ENCODE results near the gene PIN1.

The PIN1 gene

GRCh38 chr19:9793071-9793591 lies 42.0 kb upstream of the PIN1 start:
- Histone ChIP-seq H3K27me3 (ENCODE audit: insufficient read depth, low read length) (no peaks in the 10 kb centered on the region), H3K9me3 (ENCODE audit: insufficient read depth, low read depth, low read length) (no peaks in the 10 kb centered on the region), H3K4me1 (ENCODE audit: insufficient read depth, low read length) (0 out of 2 replicates have a peak, but pooled peaks cover 4% of the 10 kb centered on the region), H3K9ac (ENCODE audit: low read depth, low read length) (peak overlapping the region; percentile 82), H3K36me3 (ENCODE audit: insufficient read depth, low read length) (no peaks in the 10 kb centered on the region), H3K27ac (ENCODE audit: low read depth, low read length) (peak overlapping the region; percentile 87), H3K4me3 (ENCODE audit: low read length) (peak overlapping the region; percentile 69)
- 22% methylated on average over 36 of the region's 36 CpGs for WGBS

- Histone ChIP-seq H3K4me3 (ENCODE audit: low read length) (no peak overlapping the region), H3K36me3 (ENCODE audit: insufficient read depth, low read length) (no peaks in the 10 kb centered on the region), H3K27ac (ENCODE audit: low read depth, low read length) (no peak overlapping the region), H3K9ac (ENCODE audit: low read depth, low read length) (no peak overlapping the region), H3K27me3 (ENCODE audit: insufficient read depth, low read length) (no peaks in the 10 kb centered on the region), H3K4me1 (ENCODE audit: insufficient read depth, low read length) (no peaks in the 10 kb centered on the region), H3K9me3 (ENCODE audit: insufficient read depth, low read depth, low read length) (no peaks in the 10 kb centered on the region)
- 54% methylated on average over 6 of the region's 6 CpGs for WGBS
Measured at GRCh38 chr19:9796113-9796773, 38.9 kb upstream of the PIN1 start.

GRCh38 chr19:9797871-9798270 lies 37.2 kb upstream of the PIN1 start:
- H3K36me3 ChIP-seq (ENCODE audit: insufficient read depth, low read length), result no peaks in the 10 kb centered on the region
- no peaks in the 10 kb centered on the region for H3K9me3 ChIP-seq (ENCODE audit: insufficient read depth, low read depth, low read length)
- H3K4me3 ChIP-seq (ENCODE audit: low read length), result no peak overlapping the region
- WGBS, result 93% methylated on average over 5 of the region's 5 CpGs
- no peak overlapping the region for H3K27ac ChIP-seq (ENCODE audit: low read depth, low read length)
- H3K4me1 ChIP-seq (ENCODE audit: insufficient read depth, low read length), result no peaks in the 10 kb centered on the region
- H3K27me3 ChIP-seq (ENCODE audit: insufficient read depth, low read length), result no peaks in the 10 kb centered on the region
- no peak overlapping the region for H3K9ac ChIP-seq (ENCODE audit: low read depth, low read length)

GRCh38 chr19:9799162-9799561 lies 36.0 kb upstream of the PIN1 start:
- Histone ChIP-seq H3K27ac (ENCODE audit: low read depth, low read length) (no peak overlapping the region), H3K9ac (ENCODE audit: low read depth, low read length) (no peak overlapping the region), H3K4me1 (ENCODE audit: insufficient read depth, low read length) (no peaks in the 10 kb centered on the region), H3K27me3 (ENCODE audit: insufficient read depth, low read length) (no peaks in the 10 kb centered on the region), H3K36me3 (ENCODE audit: insufficient read depth, low read length) (no peaks in the 10 kb centered on the region), H3K9me3 (ENCODE audit: insufficient read depth, low read depth, low read length) (no peaks in the 10 kb centered on the region), H3K4me3 (ENCODE audit: low read length) (no peak overlapping the region)

- H3K4me3 ChIP-seq (ENCODE audit: low read length), result no peak overlapping the region
- H3K9me3 ChIP-seq (ENCODE audit: insufficient read depth, low read depth, low read length), result no peaks in the 10 kb centered on the region
- no peak overlapping the region for H3K9ac ChIP-seq (ENCODE audit: low read depth, low read length)
- 0 out of 2 replicates have a peak, but pooled peaks cover 3% of the 10 kb centered on the region for H3K36me3 ChIP-seq (ENCODE audit: insufficient read depth, low read length)
- H3K27ac ChIP-seq (ENCODE audit: low read depth, low read length), result no peak overlapping the region
- 89% methylated on average over 10 of the region's 10 CpGs for WGBS
- H3K4me1 ChIP-seq (ENCODE audit: insufficient read depth, low read length), result no peaks in the 10 kb centered on the region
- no peaks in the 10 kb centered on the region for H3K27me3 ChIP-seq (ENCODE audit: insufficient read depth, low read length)
Measured at GRCh38 chr19:9801976-9802375, 33.1 kb upstream of the PIN1 start.

GRCh38 chr19:9806803-9807202 lies 28.3 kb upstream of the PIN1 start:
- peaks cover 31% of the 10 kb centered on the region for H3K36me3 ChIP-seq (ENCODE audit: insufficient read depth, low read length)
- no peak overlapping the region for H3K9ac ChIP-seq (ENCODE audit: low read depth, low read length)
- no peaks in the 10 kb centered on the region for H3K27me3 ChIP-seq (ENCODE audit: insufficient read depth, low read length)
- no peak overlapping the region for H3K4me3 ChIP-seq (ENCODE audit: low read length)
- WGBS, result 96% methylated on average over 3 of the region's 3 CpGs
- no peaks in the 10 kb centered on the region for H3K9me3 ChIP-seq (ENCODE audit: insufficient read depth, low read depth, low read length)
- no peaks in the 10 kb centered on the region for H3K4me1 ChIP-seq (ENCODE audit: insufficient read depth, low read length)
- H3K27ac ChIP-seq (ENCODE audit: low read depth, low read length), result no peak overlapping the region

- no peaks in the 10 kb centered on the region for H3K9me3 ChIP-seq (ENCODE audit: insufficient read depth, low read depth, low read length)
- H3K27me3 ChIP-seq (ENCODE audit: insufficient read depth, low read length), result no peaks in the 10 kb centered on the region
- WGBS, result 96% methylated on average over 11 of the region's 11 CpGs
- H3K4me3 ChIP-seq (ENCODE audit: low read length), result no peak overlapping the region
- peaks cover 34% of the 10 kb centered on the region for H3K36me3 ChIP-seq (ENCODE audit: insufficient read depth, low read length)
- H3K4me1 ChIP-seq (ENCODE audit: insufficient read depth, low read length), result no peaks in the 10 kb centered on the region
- no peak overlapping the region for H3K27ac ChIP-seq (ENCODE audit: low read depth, low read length)
- no peak overlapping the region for H3K9ac ChIP-seq (ENCODE audit: low read depth, low read length)
Measured at GRCh38 chr19:9808855-9809824, 26.0 kb upstream of the PIN1 start.

- Histone ChIP-seq H3K4me1 (ENCODE audit: insufficient read depth, low read length) (no peaks in the 10 kb centered on the region), H3K4me3 (ENCODE audit: low read length) (no peak overlapping the region), H3K9ac (ENCODE audit: low read depth, low read length) (no peak overlapping the region), H3K9me3 (ENCODE audit: insufficient read depth, low read depth, low read length) (peaks cover 4% of the 10 kb centered on the region; the same call in 1 of the 2 replicates), H3K27ac (ENCODE audit: low read depth, low read length) (no peak overlapping the region), H3K36me3 (ENCODE audit: insufficient read depth, low read length) (peaks cover 40% of the 10 kb centered on the region), H3K27me3 (ENCODE audit: insufficient read depth, low read length) (no peaks in the 10 kb centered on the region)
- WGBS, result 97% methylated on average over 21 of the region's 21 CpGs
Measured at GRCh38 chr19:9811139-9811538, 24.0 kb upstream of the PIN1 start.

- Histone ChIP-seq H3K36me3 (ENCODE audit: insufficient read depth, low read length) (peaks cover 12% of the 10 kb centered on the region; the same call in 1 of the 2 replicates), H3K4me3 (ENCODE audit: low read length) (peak overlapping the region; percentile 83), H3K27me3 (ENCODE audit: insufficient read depth, low read length) (no peaks in the 10 kb centered on the region), H3K9ac (ENCODE audit: low read depth, low read length) (peak overlapping the region; percentile 85), H3K9me3 (ENCODE audit: insufficient read depth, low read depth, low read length) (peaks cover 4% of the 10 kb centered on the region; the same call in 1 of the 2 replicates), H3K4me1 (ENCODE audit: insufficient read depth, low read length) (peaks cover 3% of the 10 kb centered on the region; the same call in 1 of the 2 replicates), H3K27ac (ENCODE audit: low read depth, low read length) (peak overlapping the region; percentile 86)
- 5% methylated on average over 39 of the region's 39 CpGs for WGBS
Measured at GRCh38 chr19:9818175-9818733, 16.9 kb upstream of the PIN1 start.

- H3K9ac ChIP-seq (ENCODE audit: low read depth, low read length), result peak within 1 kb of the TSS; percentile 85
- H3K27ac ChIP-seq (ENCODE audit: low read depth, low read length), result peak within 1 kb of the TSS; percentile 86
Measured at GRCh38 chr19:9818734-9819595, 16.2 kb upstream of the PIN1 start, which contains the start of gene FBXL12. Gene FBXL12 (minus strand): TSS chr19:9819079. CDS start chr19:9818813, 266 bp downstream.

More at GRCh38 chr19:9818734-9819595, 16.2 kb upstream of the PIN1 start, which contains the start of gene FBXL12:
- WGBS, result 1% methylated on average over 82 of the region's 82 CpGs
- peaks cover 10% of the 10 kb centered on the region; the same call in 1 of the 2 replicates for H3K36me3 ChIP-seq (ENCODE audit: insufficient read depth, low read length)
- H3K4me1 ChIP-seq (ENCODE audit: insufficient read depth, low read length), result peaks cover 3% of the 10 kb centered on the region; the same call in 1 of the 2 replicates
- no peaks in the 10 kb centered on the region for H3K27me3 ChIP-seq (ENCODE audit: insufficient read depth, low read length)
- peak within 1 kb of the TSS; percentile 83 for H3K4me3 ChIP-seq (ENCODE audit: low read length)
- H3K9me3 ChIP-seq (ENCODE audit: insufficient read depth, low read depth, low read length), result peaks cover 4% of the 10 kb centered on the region; the same call in 1 of the 2 replicates

Measured in HUES64 (cell line).